Skeletal muscle tissue (tissue), 4 donors: Measurements from ENCODE around the gene BEX5. TPM values are rescaled to one million over a fixed set of nuclear protein-coding genes. Genes with fewer than 3 reads are reported as not detected.
"Not testable (repeated sequence)": the region's sequence is repeated elsewhere in the genome, so short reads cannot be mapped to it uniquely, and the experiment has no call there.

Source experiments
- H3K27ac ChIP-seq: one replicate; pipeline ENCODE4 v1.7.0; 2013; ENCODE audit warnings: mild to moderate bottlenecking, low read depth, low read length, inconsistent platforms
- H3K27me3 ChIP-seq, 3 donors: one replicate each; pipeline ENCODE4 v1.7.0; 2013; ENCODE audit warnings: low read length in 3 of 3; ENCODE audit not compliant: control insufficient read depth in 3 of 3, insufficient read depth in 3 of 3
- H3K36me3 ChIP-seq, 3 donors: one replicate each; pipeline ENCODE4 v1.7.0; 2013; ENCODE audit warnings: low read length in 3 of 3; ENCODE audit not compliant: control insufficient read depth in 3 of 3, insufficient read depth in 3 of 3
- H3K4me1 ChIP-seq, 3 donors: one replicate each; pipeline ENCODE4 v1.7.0; 2013; ENCODE audit warnings: low read length in 3 of 3, mild to moderate bottlenecking in 3 of 3; ENCODE audit not compliant: control insufficient read depth in 3 of 3, insufficient read depth in 3 of 3
- H3K4me3 ChIP-seq, 3 donors: one replicate each; pipeline ENCODE4 v1.7.0; 2013; ENCODE audit warnings: low read length in 3 of 3
- H3K9ac ChIP-seq, 3 donors: one replicate each; pipeline ENCODE4 v1.7.0; 2013; ENCODE audit warnings: low read length in 3 of 3, mild to moderate bottlenecking in 3 of 3, moderate library complexity in 2 of 3, low read depth in 1 of 3
- H3K9me3 ChIP-seq, 3 donors: one replicate each; pipeline ENCODE4 v1.7.0; 2013; ENCODE audit warnings: low read length in 3 of 3; ENCODE audit not compliant: control insufficient read depth in 3 of 3
- total RNA-seq: library from RNA; depleted of rRNA; stranded (reverse); fragments of >200 nt; gene quantifications from one replicate; pipeline ENCODE4 v1.2.3, GENCODE V29; 2014
- donor health status: Osteomylitis.

Gene BEX5
- 0.52 TPM for total RNA-seq

DNA sequence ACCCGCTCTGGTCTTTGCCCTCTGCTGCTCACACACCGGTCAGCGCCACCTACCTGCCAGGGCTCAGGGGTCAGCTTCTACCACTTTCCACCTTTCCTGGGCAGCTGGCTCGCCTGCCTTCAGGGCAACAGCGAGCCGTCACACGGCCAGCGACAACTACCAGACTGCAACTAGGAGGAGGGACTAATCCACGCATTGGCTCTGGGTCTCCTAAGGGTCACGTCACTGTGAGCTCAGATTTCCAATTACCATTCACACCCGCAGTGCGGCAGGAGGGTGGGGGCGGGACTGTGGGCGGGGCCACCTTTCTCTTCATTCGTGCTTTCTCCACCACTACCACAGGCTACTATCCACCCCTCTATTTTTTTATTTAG, at the start of gene BEX5:
Gene BEX5, minus strand, starts transcription at position 172 of the 374 bp plus-strand sequence. CDS start 1,712 bp downstream, outside the sequence.
- no peaks in the 10 kb centered on the region for H3K4me1 ChIP-seq
- H3K27ac ChIP-seq: no peak within 1 kb of the TSS
- H3K9ac ChIP-seq: peak within 1 kb of the TSS in 2 of 3 donors; percentile 32 to 60
- no peaks in the 10 kb centered on the region for H3K36me3 ChIP-seq
- H3K9me3 ChIP-seq: no peaks in the 10 kb centered on the region
- H3K27me3 ChIP-seq: no peaks in the 10 kb centered on the region
- peak within 1 kb of the TSS; percentile 45 to 60 (median 51) for H3K4me3 ChIP-seq

DNA sequence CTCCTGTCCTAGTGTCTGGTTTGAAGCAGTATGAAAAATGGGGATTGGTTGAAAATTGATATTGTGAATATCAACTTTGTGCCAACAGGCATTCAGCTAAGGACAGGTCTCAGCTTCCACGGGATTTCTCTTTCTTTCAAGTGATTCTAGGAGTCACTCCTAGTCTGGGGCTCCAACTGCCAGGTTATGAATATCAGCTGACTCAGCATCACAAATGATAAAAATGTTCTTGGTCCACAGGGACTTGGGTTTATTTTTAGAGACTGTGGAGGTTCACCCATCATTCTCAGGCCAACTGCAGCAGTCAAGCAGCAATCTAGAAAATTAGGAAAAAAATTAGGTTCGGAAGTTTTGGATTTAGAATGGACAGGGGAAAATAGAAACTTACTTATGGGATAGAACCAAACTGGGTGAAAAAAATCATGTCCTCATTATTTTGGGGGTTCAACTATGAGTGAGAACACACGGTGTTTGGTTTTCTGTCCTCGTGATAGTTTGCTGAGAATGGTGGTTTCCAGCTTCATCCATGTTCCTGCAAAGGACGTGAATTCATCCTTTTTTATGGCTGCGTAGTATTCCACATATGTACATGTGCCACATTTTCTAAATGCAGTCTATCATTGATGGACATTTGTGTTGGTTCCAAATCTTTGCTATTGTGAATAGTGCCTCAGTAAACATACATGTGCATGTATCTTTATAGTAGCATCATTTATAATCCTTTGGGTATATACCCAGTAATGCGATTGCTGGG, 30.4 kb upstream of the BEX5 start:
- H3K36me3 ChIP-seq: no peaks in the 10 kb centered on the region
- no peaks in the 10 kb centered on the region for H3K9me3 ChIP-seq
- no peaks in the 10 kb centered on the region for H3K27me3 ChIP-seq
- H3K9ac ChIP-seq: no peak overlapping the region
- no peaks in the 10 kb centered on the region for H3K4me1 ChIP-seq
- no peak overlapping the region for H3K27ac ChIP-seq
- no peak overlapping the region for H3K4me3 ChIP-seq

DNA sequence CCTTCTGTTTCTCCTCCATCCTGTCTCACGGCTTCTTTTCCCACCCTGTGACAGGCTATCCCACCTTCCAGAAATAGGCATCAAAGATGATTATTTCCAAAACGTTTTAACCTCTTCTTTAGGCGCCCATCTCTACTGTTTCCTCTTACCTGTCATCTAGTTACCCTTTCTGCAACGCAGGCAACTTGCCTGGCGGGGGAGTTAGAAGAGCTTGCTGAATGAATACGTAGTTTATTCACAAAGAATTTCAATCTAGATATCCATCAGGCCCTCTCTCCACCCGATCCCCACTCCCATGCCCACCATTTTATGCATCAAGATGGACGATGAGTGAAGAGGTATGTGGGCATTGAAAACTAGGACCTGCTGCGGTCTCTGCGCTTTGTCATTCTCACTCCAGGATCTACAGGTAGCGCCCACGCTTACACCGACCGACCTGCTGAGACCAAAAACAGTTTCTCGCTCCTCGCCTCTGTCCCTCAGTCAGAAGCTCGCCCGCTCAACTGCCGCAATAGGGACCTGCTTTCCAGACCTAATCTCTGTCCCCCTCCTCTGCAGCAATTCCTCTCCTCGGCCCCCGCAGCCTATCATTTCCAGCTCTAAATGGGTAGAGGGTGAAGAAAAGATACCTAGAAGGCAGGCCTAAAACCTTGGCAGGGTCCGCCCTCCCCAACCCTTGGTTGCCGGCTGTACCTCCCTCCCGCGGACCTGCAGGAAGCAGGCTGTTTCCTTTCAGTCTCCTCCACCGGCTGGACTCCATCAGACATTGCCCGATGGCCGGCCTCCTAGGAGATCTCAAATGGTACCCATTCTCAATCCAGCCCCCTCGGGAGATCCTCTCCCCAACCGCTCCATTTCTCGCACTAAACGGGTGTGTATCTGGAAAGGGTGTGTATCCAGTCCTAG, 624 bp downstream of the BEX5 start:
- H3K36me3 ChIP-seq: no peaks in the 10 kb centered on the region
- H3K9ac ChIP-seq: peak overlapping the region in 2 of 3 donors; percentile 32 to 60
- H3K4me3 ChIP-seq: peak overlapping the region; percentile 45 to 60 (median 51)
- H3K27ac ChIP-seq: no peak overlapping the region
- no peaks in the 10 kb centered on the region for H3K4me1 ChIP-seq
- H3K27me3 ChIP-seq: no peaks in the 10 kb centered on the region
- H3K9me3 ChIP-seq: no peaks in the 10 kb centered on the region

DNA sequence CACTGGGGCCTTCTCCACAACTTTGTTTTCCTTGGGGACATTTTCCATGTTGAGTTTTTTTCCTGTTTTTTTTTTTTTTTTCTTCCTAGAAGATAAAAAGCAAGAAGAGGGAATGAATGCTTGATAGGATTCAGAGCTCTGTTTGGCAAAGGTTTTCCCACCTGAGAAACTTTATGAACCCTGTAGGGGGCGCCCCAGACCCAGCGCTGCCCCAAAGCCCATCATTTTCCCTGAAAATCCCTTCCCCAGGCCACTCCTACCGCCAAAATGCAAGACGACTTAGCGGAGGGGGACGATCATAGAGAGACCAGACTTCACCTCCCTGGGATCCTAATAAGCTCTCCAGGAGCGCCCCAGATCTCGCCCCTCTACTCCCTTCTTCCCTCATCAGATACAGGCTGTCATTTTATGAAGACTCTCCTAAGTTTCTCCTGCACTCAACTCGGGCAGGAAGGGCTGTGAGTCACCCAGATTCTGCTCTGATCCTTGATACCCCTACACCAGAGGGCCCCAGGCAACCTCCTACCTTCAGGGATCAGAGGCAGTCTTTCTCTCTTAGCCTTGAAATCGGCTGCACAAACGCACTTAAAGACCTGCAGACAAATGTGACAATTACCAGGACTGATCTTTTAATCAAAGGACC, 1.4 kb downstream of the BEX5 start:
- Histone ChIP-seq H3K27ac (no peak overlapping the region), H3K9me3 (no peaks in the 10 kb centered on the region), H3K4me3 (no peak overlapping the region), H3K36me3 (no peaks in the 10 kb centered on the region), H3K27me3 (no peaks in the 10 kb centered on the region), H3K9ac (no peak overlapping the region), H3K4me1 (no peaks in the 10 kb centered on the region)

DNA sequence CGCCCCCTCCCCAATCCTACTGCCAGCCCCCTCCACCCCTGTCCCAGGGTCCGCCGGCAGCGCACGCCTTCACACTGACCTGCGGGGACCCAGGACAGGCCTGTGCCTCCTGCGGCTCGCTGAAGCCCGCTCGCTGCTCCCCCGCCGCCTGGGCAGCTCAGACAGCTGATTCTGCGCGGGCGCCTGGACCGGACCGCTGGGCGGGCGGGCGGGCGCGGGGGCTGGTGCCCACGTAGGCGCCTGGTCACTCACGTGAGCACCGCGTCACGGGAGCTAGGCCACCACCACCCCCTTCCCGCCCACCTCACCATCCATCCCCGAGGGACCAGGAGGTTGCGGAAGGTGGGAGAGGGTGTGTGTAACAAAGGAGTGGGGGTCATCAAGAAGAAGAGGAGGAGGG, 13.5 kb downstream of the BEX5 start, which contains the start of gene TCEAL6:
Gene TCEAL6, minus strand, starts transcription at position 208 of the 400 bp plus-strand sequence.
- H3K4me3 ChIP-seq, H3K36me3 ChIP-seq, H3K9me3 ChIP-seq, H3K9ac ChIP-seq, H3K27me3 ChIP-seq, H3K27ac ChIP-seq, H3K4me1 ChIP-seq: not testable (repeated sequence)

DNA sequence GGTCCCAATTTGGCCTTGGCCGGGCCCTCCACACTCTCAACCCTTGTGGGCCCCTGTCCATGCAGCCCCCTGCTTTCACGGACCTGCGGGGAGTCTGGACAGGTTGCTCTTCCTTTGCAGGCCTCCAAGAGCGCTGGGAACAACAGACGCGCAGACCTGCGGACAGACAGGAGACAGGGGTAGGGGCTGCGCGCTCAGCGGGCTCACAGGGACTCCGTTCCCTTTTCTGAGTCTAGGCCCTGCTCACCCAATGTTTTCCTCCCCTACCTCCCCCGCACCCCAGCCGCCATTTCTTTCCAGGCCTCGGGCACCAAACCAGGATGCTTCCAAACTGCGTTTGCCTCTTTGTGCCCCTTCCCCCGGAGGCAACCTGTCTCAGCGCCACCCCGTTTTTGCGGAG, 14.1 kb downstream of the BEX5 start:
- not testable (repeated sequence) for H3K4me1 ChIP-seq, H3K27me3 ChIP-seq, H3K4me3 ChIP-seq, H3K36me3 ChIP-seq, H3K9ac ChIP-seq, H3K27ac ChIP-seq, H3K9me3 ChIP-seq

DNA sequence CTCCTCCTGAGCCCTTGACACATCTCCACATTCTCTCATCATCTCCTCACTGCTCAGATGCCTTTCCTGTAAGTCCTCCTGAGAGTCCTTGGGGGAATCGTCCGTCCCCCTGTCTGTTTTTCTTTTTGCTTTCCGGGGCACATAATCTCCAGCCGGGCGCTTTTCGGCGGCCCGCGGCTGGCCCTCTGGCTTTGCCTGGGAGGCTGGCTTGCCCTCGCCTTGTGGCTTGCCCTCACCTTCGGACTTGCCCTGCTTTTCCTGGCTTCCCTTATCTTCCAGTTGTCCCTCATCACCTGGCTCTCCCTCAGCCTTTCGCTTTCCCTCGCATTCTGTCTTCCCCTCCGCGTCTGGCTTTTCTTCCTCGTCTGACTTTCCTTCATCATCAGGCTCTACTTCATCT, 14.9 kb downstream of the BEX5 start:
- not testable (repeated sequence) for H3K27ac ChIP-seq, H3K27me3 ChIP-seq, H3K4me1 ChIP-seq, H3K9me3 ChIP-seq, H3K4me3 ChIP-seq, H3K9ac ChIP-seq, H3K36me3 ChIP-seq

DNA sequence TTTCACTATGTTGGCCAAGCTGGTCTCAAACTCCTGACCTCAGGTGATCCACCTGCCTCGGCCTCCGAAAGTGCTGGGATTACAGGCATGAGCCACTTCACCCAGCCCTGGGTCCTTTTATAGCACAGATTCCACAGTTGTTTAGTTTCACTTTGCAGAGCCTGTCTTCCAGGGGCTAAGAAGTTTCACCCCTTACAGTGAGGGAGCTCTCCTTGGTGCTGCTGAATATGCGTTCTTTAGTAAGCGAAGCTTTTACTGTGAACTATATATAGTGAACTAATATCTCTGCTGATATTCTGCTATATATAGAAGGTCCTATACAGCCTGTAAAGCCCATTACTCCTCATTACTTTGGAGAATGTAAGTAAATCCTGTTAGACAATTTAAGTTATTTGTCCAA, 17.7 kb downstream of the BEX5 start:
- H3K27me3 ChIP-seq: peaks cover 0 to 4% (median 0%) of the 10 kb centered on the region in 3 donors
- no peaks in the 10 kb centered on the region for H3K36me3 ChIP-seq
- no peak overlapping the region for H3K4me3 ChIP-seq
- no peaks in the 10 kb centered on the region for H3K9me3 ChIP-seq
- no peak overlapping the region for H3K27ac ChIP-seq
- no peaks in the 10 kb centered on the region for H3K4me1 ChIP-seq
- H3K9ac ChIP-seq: no peak overlapping the region

DNA sequence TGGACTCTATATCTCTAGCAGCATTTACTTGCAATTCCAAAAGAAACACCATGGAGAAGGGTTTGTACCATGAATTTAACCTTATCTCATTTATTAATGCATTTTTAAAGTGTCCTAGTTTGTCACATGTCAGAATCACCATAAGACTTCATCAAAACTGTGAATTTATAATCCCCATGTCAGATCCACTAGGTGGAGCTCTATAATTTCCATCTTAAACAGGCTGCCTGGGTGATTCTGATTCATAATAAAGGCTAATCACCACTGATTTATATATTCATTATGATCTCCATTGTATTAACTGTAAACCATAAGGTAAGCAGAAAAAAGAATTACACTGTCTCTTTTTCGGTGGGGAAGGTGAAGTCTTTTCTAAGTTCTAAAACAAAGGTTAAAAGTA, 26.3 kb downstream of the BEX5 start:
- H3K9ac ChIP-seq: no peak overlapping the region
- H3K27ac ChIP-seq: no peak overlapping the region
- no peaks in the 10 kb centered on the region for H3K36me3 ChIP-seq
- peaks cover 4 to 16% (median 5%) of the 10 kb centered on the region in 3 donors for H3K27me3 ChIP-seq
- H3K4me1 ChIP-seq: peaks cover 0 to 2% (median 0%) of the 10 kb centered on the region in 3 donors
- H3K9me3 ChIP-seq: no peaks in the 10 kb centered on the region
- H3K4me3 ChIP-seq: no peak overlapping the region
